ENCODE results near the gene IFITM10. TPM values are rescaled to one million over a fixed set of nuclear protein-coding genes. Genes with fewer than 3 reads are reported as not detected.

Gene IFITM10
- total and polyA plus RNA-seq, 2 donors (not counting 1 experiment from before 2014, with no cell fraction given) = 0.15 to 0.50 TPM

DNA sequence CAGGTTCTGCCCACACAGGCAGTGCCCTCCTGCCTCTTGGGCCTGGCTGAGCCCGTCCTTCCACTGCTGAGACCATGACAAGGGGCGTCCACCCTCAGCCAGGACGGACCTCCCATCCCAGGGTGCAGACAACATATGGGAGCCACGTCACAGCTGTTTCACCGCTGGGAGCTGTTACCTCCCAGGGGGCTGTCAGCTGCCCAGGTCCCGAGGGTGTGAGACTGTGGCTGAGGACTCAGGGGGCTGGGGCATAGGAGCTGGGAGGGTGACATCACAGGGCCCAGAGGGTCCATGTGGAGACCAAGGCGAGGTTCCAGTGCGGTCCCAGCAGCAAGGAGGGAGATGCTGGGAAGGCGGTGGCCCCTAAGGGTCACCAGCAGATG lies 31.2 kb upstream of the IFITM10 start:
- Histone ChIP-seq H2AFZ (ENCODE audit: low read length) (no peak overlapping the region), H3K9ac (ENCODE audit: insufficient read depth, low read length) (no peak overlapping the region), H3K9me3 (ENCODE audit: control insufficient read depth, insufficient read depth, low read depth, low read length) (no peaks in the 10 kb centered on the region), H3K27me3 (ENCODE audit: control insufficient read depth, insufficient read depth, low read length) (no peaks in the 10 kb centered on the region), H4K20me1 (ENCODE audit: control insufficient read depth, extremely low read depth, insufficient read depth, low read length) (no peaks in the 10 kb centered on the region), H3K79me2 (ENCODE audit: control insufficient read depth, insufficient read depth, low read length) (no peaks in the 10 kb centered on the region), H3K4me2 (ENCODE audit: extremely low read depth, insufficient read depth, low read length) (no peak overlapping the region), H3K4me1 (ENCODE audit: control insufficient read depth, extremely low read depth, insufficient read depth, low read length) (peaks cover 7% of the 10 kb centered on the region), H3K27ac (ENCODE audit: insufficient read depth, low read length) (no peak overlapping the region), H3K4me3 (replicated peaks in 1 of 4; ENCODE audit: control extremely low read depth in 1 of 4, insufficient read depth in 1 of 4, low read depth in 3 of 4, low read length in 4 of 4) (no peak overlapping the region), H3K36me3 (ENCODE audit: control insufficient read depth, insufficient read depth, low read length) (no peaks in the 10 kb centered on the region)
- no peak for TF ChIP-seq EZH2 (IDR thresholded peaks at IDR 0.05; ENCODE audit: low read length, missing control alignments)
- TF ChIP-seq, protein P1, sequence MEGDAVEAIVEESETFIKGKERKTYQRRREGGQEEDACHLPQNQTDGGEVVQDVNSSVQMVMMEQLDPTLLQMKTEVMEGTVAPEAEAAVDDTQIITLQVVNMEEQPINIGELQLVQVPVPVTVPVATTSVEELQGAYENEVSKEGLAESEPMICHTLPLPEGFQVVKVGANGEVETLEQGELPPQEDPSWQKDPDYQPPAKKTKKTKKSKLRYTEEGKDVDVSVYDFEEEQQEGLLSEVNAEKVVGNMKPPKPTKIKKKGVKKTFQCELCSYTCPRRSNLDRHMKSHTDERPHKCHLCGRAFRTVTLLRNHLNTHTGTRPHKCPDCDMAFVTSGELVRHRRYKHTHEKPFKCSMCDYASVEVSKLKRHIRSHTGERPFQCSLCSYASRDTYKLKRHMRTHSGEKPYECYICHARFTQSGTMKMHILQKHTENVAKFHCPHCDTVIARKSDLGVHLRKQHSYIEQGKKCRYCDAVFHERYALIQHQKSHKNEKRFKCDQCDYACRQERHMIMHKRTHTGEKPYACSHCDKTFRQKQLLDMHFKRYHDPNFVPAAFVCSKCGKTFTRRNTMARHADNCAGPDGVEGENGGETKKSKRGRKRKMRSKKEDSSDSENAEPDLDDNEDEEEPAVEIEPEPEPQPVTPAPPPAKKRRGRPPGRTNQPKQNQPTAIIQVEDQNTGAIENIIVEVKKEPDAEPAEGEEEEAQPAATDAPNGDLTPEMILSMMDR (conservative IDR thresholded peaks at IDR 0.05 in 1 of 2, IDR thresholded peaks at IDR 0.05 in 1 of 2; ENCODE audit: low read depth in 1 of 2, low read length in 2 of 2) = no peak
- DNase-seq (ENCODE audit: low read depth in 2 of 2) = no peak

DNA sequence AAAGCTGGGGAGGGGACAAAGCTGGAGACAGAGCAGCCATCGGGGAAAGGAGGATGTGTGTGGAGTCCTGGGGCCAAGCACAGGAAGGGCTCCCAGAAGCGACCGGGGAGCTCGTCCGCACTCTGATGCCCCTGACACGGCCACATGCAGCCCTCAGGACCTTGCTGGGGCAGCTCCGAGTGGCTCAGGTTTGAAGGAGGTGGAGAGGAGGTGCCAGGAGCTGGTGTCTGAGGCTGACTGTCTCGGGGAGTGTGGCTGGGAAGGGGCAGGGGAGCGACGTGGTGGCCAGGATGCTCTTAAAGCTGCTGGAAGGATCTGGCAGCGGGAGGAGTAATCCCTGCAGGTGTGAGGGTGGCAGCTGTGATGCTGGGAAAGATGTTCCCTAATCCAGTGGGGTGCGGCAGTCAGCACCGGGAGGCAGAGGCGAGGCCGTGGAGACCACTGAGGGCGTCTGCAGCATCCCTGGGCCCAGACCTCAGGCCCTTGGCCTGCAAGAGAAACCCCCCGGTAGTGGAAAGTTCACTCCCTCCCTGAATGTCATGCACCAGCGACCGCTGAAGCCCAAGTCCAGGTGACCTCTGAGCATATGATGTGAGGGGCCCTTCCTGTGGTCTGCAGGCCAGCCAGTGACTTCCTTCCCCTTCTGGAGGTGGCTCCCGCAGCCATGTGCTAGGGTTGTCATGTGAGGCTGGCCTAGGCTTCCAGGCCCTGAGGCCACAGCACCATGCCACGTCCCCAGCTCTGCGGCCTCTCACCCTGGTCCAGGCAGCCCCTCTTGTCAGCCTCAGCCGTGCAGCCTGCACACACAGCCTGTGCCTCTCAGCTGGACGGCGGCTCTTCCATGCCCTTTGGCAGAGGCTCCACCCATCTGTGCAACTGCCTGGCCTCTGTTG lies 30.6 kb upstream of the IFITM10 start:
- no peak for DNase-seq (ENCODE audit: low read depth in 2 of 2)
- H3K79me2 ChIP-seq (ENCODE audit: control insufficient read depth, insufficient read depth, low read length) = no peaks in the 10 kb centered on the region
- H3K9me3 ChIP-seq (ENCODE audit: control insufficient read depth, insufficient read depth, low read depth, low read length) = no peaks in the 10 kb centered on the region
- no peaks in the 10 kb centered on the region for H4K20me1 ChIP-seq (ENCODE audit: control insufficient read depth, extremely low read depth, insufficient read depth, low read length)
- no peaks in the 10 kb centered on the region for H3K36me3 ChIP-seq (ENCODE audit: control insufficient read depth, insufficient read depth, low read length)
- no peak overlapping the region for H3K4me2 ChIP-seq (ENCODE audit: extremely low read depth, insufficient read depth, low read length)
- no peak overlapping the region for H3K9ac ChIP-seq (ENCODE audit: insufficient read depth, low read length)
- H2AFZ ChIP-seq (ENCODE audit: low read length) = no peak overlapping the region
- no peak overlapping the region for H3K27ac ChIP-seq (ENCODE audit: insufficient read depth, low read length)
- H3K27me3 ChIP-seq (ENCODE audit: control insufficient read depth, insufficient read depth, low read length) = no peaks in the 10 kb centered on the region
- no peak overlapping the region for H3K4me3 ChIP-seq (replicated peaks in 1 of 4; ENCODE audit: control extremely low read depth in 1 of 4, insufficient read depth in 1 of 4, low read depth in 3 of 4, low read length in 4 of 4)
- no peak for TF ChIP-seq EZH2 (IDR thresholded peaks at IDR 0.05; ENCODE audit: low read length, missing control alignments)
- TF ChIP-seq, protein P1 (conservative IDR thresholded peaks at IDR 0.05 in 1 of 2, IDR thresholded peaks at IDR 0.05 in 1 of 2; ENCODE audit: low read depth in 1 of 2, low read length in 2 of 2) = no peak
- H3K4me1 ChIP-seq (ENCODE audit: control insufficient read depth, extremely low read depth, insufficient read depth, low read length) = peaks cover 7% of the 10 kb centered on the region

DNA sequence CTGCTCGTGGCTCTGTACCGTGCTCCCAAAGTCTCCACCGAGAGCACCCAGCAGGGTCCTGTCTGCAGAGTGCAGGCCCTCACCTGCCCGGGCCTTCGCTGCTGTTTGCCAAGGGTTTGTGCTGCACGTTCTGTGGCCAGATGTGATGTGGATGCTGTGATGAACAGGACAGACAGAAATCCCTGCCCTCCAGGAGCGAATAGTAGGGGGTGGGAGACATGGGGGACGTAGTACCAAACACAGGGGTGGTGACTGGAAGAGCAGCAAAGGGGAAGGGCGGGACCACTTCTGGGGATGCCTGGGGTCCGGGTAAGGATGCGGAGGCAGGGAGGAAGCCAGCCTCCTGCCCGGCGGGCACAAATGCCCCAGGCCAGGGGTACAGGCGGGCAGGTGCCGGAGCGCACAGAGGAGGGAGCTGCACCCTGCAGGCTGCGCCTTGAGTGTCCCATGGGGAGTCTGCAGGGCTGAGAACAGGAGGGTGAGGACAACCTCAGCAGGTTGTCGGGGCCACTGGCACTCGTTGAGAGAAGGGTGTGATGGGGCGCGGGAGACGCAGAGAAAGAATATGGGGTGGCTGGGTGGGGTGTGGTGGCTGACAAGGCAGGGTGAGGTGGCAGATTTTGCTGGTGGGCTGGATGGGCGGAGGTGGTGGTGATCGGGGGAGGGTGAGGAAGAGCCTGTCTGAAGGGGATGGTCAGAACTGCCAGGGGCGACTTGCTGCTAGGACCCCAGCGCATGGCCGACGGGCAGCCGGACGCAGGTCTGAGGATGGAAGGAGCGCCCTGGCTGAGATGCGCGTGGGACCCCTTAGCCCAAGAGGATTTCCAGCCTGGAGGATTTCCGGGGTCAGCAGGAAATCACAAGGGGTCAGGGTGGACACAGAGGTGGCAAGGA lies 29.7 kb upstream of the IFITM10 start:
- no peaks in the 10 kb centered on the region for H4K20me1 ChIP-seq (ENCODE audit: control insufficient read depth, extremely low read depth, insufficient read depth, low read length)
- no peak overlapping the region for H2AFZ ChIP-seq (ENCODE audit: low read length)
- no peak overlapping the region for H3K27ac ChIP-seq (ENCODE audit: insufficient read depth, low read length)
- H3K36me3 ChIP-seq (ENCODE audit: control insufficient read depth, insufficient read depth, low read length) = no peaks in the 10 kb centered on the region
- H3K27me3 ChIP-seq (ENCODE audit: control insufficient read depth, insufficient read depth, low read length) = no peaks in the 10 kb centered on the region
- H3K9ac ChIP-seq (ENCODE audit: insufficient read depth, low read length) = no peak overlapping the region
- H3K4me3 ChIP-seq (replicated peaks in 1 of 4; ENCODE audit: control extremely low read depth in 1 of 4, insufficient read depth in 1 of 4, low read depth in 3 of 4, low read length in 4 of 4) = no peak overlapping the region
- TF ChIP-seq, protein P1 (conservative IDR thresholded peaks at IDR 0.05 in 1 of 2, IDR thresholded peaks at IDR 0.05 in 1 of 2; ENCODE audit: low read depth in 1 of 2, low read length in 2 of 2) = no peak
- TF ChIP-seq EZH2 (IDR thresholded peaks at IDR 0.05; ENCODE audit: low read length, missing control alignments) = no peak
- no peak overlapping the region for H3K4me2 ChIP-seq (ENCODE audit: extremely low read depth, insufficient read depth, low read length)
- H3K9me3 ChIP-seq (ENCODE audit: control insufficient read depth, insufficient read depth, low read depth, low read length) = no peaks in the 10 kb centered on the region
- no peak for DNase-seq (ENCODE audit: low read depth in 2 of 2)
- H3K4me1 ChIP-seq (ENCODE audit: control insufficient read depth, extremely low read depth, insufficient read depth, low read length) = peaks cover 7% of the 10 kb centered on the region
- H3K79me2 ChIP-seq (ENCODE audit: control insufficient read depth, insufficient read depth, low read length) = no peaks in the 10 kb centered on the region

Data from fibroblast of lung (primary cell).